Tibial nerve (tissue), 3 donors: Measurements from ENCODE around the gene ITIH5.

Source experiments
- CTCF ChIP-seq, 5 experiments: fragments of 200-600 bp in 3 of 5; fragments of 450-650 bp in 2 of 5; sonication (generic) in 3 of 5; IDR thresholded peaks; one replicate each; pipeline ENCODE4 v1.5.1; 2016 to 2019; ENCODE audit warnings: antibody characterized with exemption in 5 of 5, mild to moderate bottlenecking in 3 of 5, moderate library complexity in 2 of 5
- POLR2A ChIP-seq, 2 donors: fragments of 450-650 bp; IDR thresholded peaks; one replicate each; pipeline ENCODE4 v1.6.1; 2017; ENCODE audit warnings: antibody characterized with exemption in 2 of 2, mild to moderate bottlenecking in 2 of 2, moderate library complexity in 2 of 2

- TF ChIP-seq CTCF (IDR thresholded peaks at IDR 0.05): no peak
- no peak for TF ChIP-seq POLR2A (IDR thresholded peaks at IDR 0.05)
Measured at GRCh38 chr10:7585228-7585627, 81.5 kb downstream of the ITIH5 start.
